B cell (primary cell): Measurements from ENCODE around the gene CSF1. TPM values are rescaled to one million over a fixed set of nuclear protein-coding genes. Genes with fewer than 3 reads are reported as not detected.

Experiments
- ATAC-seq: fragments of 200-7000 bp; cut with Tn5 transposase; one replicate; pipeline ENCODE4 v1.10.0; 2021; ENCODE audit warnings: low read depth, mild to moderate bottlenecking, moderate number of reproducible peaks, moderate library complexity
- CTCF ChIA-PET: fragments of 350-600 bp; sonication (Branson Sonifier 250); formaldehyde crosslinking; loops from one replicate; lab custom pipeline; 2021; ENCODE audit warnings: antibody characterized with exemption, inconsistent platforms; lab: Charles Lee
- POLR2A ChIA-PET: fragments of 350-600 bp; sonication (Branson Sonifier 250); formaldehyde crosslinking; loops from one replicate; lab custom pipeline; 2021; ENCODE audit warnings: antibody characterized with exemption; lab: Charles Lee
- DNase-seq: peaks from one replicate; pipeline ENCODE4 v3.0.0; 2013
- H2AFZ ChIP-seq: 2 replicates; pipeline ENCODE4 v1.6.1; 2012; ENCODE audit warnings: mild to moderate bottlenecking, low read depth, low read length; ENCODE audit not compliant: insufficient read depth, poor library complexity, severe bottlenecking
- H3K27ac ChIP-seq, 2 donors: 1 replicate in 1 of 2; 2 replicates in 1 of 2; pipeline ENCODE4 v1.5.1; 2012 to 2013; ENCODE audit warnings: low read length in 2 of 2, mild to moderate bottlenecking in 2 of 2, moderate library complexity in 1 of 2
- H3K27me3 ChIP-seq, 4 experiments: fragments of 200-600 bp in 1 of 4; sonication (generic) in 1 of 4; replicated peaks in 1 of 4; 1 replicate in 2 of 4; 2 replicates in 2 of 4; pipeline versions ENCODE4 v1.6.1 to v1.7.0; 2013 to 2016; ENCODE audit warnings: low read length in 3 of 4, mild to moderate bottlenecking in 2 of 4, mixed read lengths in 1 of 4, moderate library complexity in 1 of 4; ENCODE audit not compliant: insufficient read depth in 4 of 4, control insufficient read depth in 3 of 4; ENCODE audit errors: control extremely low read depth in 1 of 4
- H3K36me3 ChIP-seq, 2 experiments: replicated peaks in 1 of 2; 1 replicate in 1 of 2; 2 replicates in 1 of 2; pipeline versions ENCODE4 v1.6.1 to v1.7.1; 2013; ENCODE audit warnings: low read length in 1 of 2; ENCODE audit not compliant: insufficient read depth in 2 of 2, control insufficient read depth in 1 of 2; ENCODE audit errors: control extremely low read depth in 1 of 2, extremely low read depth in 1 of 2
- H3K4me1 ChIP-seq, 2 donors: fragments of 200-600 bp in 1 of 2; sonication (generic) in 1 of 2; 1 replicate in 1 of 2; 2 replicates in 1 of 2; pipeline versions ENCODE4 v1.5.1 to v1.6.1; 2013 to 2017; ENCODE audit warnings: low read length in 2 of 2; ENCODE audit not compliant: control insufficient read depth in 2 of 2, insufficient read depth in 2 of 2
- H3K4me2 ChIP-seq: replicated peaks from 2 replicates; pipeline ENCODE3; 2012; ENCODE audit warnings: mild to moderate bottlenecking, low read depth, low read length; ENCODE audit not compliant: poor library complexity, severe bottlenecking
- H3K4me3 ChIP-seq, 5 experiments: fragments of 200-600 bp in 1 of 5; sonication (generic) in 1 of 5; 1 replicate in 3 of 5; 2 replicates in 2 of 5; pipeline versions ENCODE4 v1.5.1 to v1.7.0; 2011 to 2016; ENCODE audit warnings: low read length in 4 of 5, mild to moderate bottlenecking in 4 of 5, low read depth in 2 of 5, control low read depth in 1 of 5, moderate library complexity in 1 of 5; ENCODE audit not compliant: insufficient read depth in 1 of 5; ENCODE audit errors: control extremely low read depth in 1 of 5, extremely low read depth in 1 of 5
- H3K79me2 ChIP-seq: fragments of 200-600 bp; sonication (generic); one replicate; pipeline ENCODE4 v1.6.0; 2016; ENCODE audit warnings: low read length; ENCODE audit not compliant: control insufficient read depth, insufficient read depth
- H3K9ac ChIP-seq: fragments of 200-600 bp; sonication (generic); 2 replicates; pipeline ENCODE4 v1.6.1; 2017; ENCODE audit warnings: mild to moderate bottlenecking, low read length, moderate library complexity
- H3K9me3 ChIP-seq, 3 donors: one replicate each; pipeline versions ENCODE4 v1.6.1 to v1.7.1; 2013; ENCODE audit warnings: low read length in 2 of 3; ENCODE audit not compliant: control insufficient read depth in 2 of 3, insufficient read depth in 1 of 3; ENCODE audit errors: control extremely low read depth in 1 of 3
- H4K20me1 ChIP-seq: 2 replicates; pipeline ENCODE4 v1.6.0; 2012; ENCODE audit warnings: mild to moderate bottlenecking, low read length; ENCODE audit not compliant: insufficient read depth, control insufficient read depth, poor library complexity, severe bottlenecking
- H3K27ac Mint-ChIP-seq: one replicate; pipeline ENCODE4 v1.8.0; 2021; ENCODE audit warnings: mixed read lengths
- H3K27me3 Mint-ChIP-seq: one replicate; pipeline ENCODE4 v1.8.0; 2021; ENCODE audit warnings: mixed read lengths
- H3K4me1 Mint-ChIP-seq: one replicate; pipeline ENCODE4 v1.8.0; 2021; ENCODE audit warnings: mixed read lengths
- H3K4me3 Mint-ChIP-seq: one replicate; pipeline ENCODE4 v1.8.0; 2021; ENCODE audit warnings: mixed read lengths
- H3K9me3 Mint-ChIP-seq: one replicate; pipeline ENCODE4 v1.8.0; 2022; ENCODE audit warnings: mixed read lengths; ENCODE audit not compliant: insufficient read depth
- EZH2 ChIP-seq: IDR thresholded peaks from 2 replicates; pipeline ENCODE4 v1.6.1; 2012; ENCODE audit warnings: borderline replicate concordance, low read depth, mild to moderate bottlenecking, moderate library complexity, low read length; ENCODE audit not compliant: insufficient read depth, poor library complexity, severe bottlenecking
- WGBS: methylation state at CpG from one replicate; pipeline ENCODE4 v1.1.5; 2013; ENCODE audit warnings: missing lambda C conversion rate; ENCODE audit not compliant: insufficient coverage; 5-methylcytosine and 5-hydroxymethylcytosine counted together
- intact Hi-C: fragments of 100-400 bp; cut with micrococcal nuclease; formaldehyde crosslinking; loops from one replicate; pipeline ENCODE4 v1.10.0; 2022
- polyA plus RNA-seq: library from polyadenylated mRNA; depleted of rRNA; stranded (reverse); fragments of >200 nt; gene quantifications from 2 replicates; pipeline ENCODE4 v1.2.3, GENCODE V29; 2012
- total RNA-seq, 2 donors: library from RNA; stranded (reverse); fragments of 120-200 nt in 1 of 2; gene quantifications; 1 replicate in 1 of 2; 2 replicates in 1 of 2; pipeline versions ENCODE4 v1.2.3 to v1.2.4, GENCODE V29; 2013 to 2022
- TF ChIP-seq, protein P1 (sequence below): fragments of 200-600 bp; IDR thresholded peaks from one replicate; pipeline ENCODE4 v1.8.0; 2022; ENCODE audit warnings: antibody characterized with exemption, mild to moderate bottlenecking

CSF1 gene
- total and polyA plus RNA-seq, 2 donors (not counting 1 experiment from before 2014, with no cell fraction given) = 0.55 to 4.2 TPM

DNA sequence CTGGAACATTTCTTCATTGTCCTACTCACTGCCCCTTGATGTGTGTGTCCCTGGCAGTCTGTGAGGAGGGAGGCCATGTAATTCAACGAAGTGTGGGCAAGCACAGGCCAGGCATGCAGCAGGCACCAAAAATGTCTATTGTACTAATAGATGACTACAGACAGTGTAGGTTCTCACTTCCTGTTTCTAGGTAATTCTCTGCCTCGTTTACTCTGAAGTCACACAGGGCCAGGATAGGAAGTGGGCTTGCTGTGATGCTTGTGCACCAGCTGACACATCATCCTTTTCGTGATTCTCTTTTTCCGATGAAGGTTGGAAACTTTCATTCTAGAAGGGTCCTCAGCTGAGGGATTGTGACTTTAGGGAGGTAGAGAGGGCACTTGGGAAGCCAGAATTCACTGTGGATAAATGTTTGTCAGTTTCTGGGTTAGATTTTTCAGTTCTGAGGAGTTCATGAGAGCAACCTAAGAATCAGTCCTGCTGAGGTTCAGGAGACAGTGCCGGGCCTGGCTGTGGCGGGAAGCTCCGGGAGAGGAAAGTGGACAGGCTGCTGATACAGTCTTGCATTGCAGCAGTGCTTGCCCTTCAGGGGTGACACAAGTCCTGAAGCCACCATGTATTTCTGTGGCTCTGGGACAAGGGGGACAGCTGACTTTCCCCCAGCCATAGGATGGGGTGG, 4.3 kb upstream of the CSF1 start:
- Histone ChIP-seq H3K9me3 (peaks cover 0 to 5% (median 0%) of the 10 kb centered on the region in 3 donors), H3K27ac (no peak overlapping the region), H3K4me1 (peaks cover 27 to 34% of the 10 kb centered on the region in 2 donors), H4K20me1 (peaks cover 10% of the 10 kb centered on the region), H3K4me2 (peak overlapping the region; percentile 55), H3K27me3 (peaks cover 0 to 69% (median 42%) of the 10 kb centered on the region in 4 experiments), H3K4me3 (peak overlapping the region in 2 of 5 experiments; percentile 17 to 19), H2AFZ (no peak overlapping the region), H3K79me2 (peaks cover 2% of the 10 kb centered on the region), H3K36me3 (no peaks in the 10 kb centered on the region), H3K9ac (no peak overlapping the region)
- Mint-ChIP-seq H3K27me3 (peaks cover 60% of the 10 kb centered on the region), H3K4me3 (peak overlapping the region; percentile 74), H3K9me3 (no peaks in the 10 kb centered on the region), H3K4me1 (peaks cover 45% of the 10 kb centered on the region), H3K27ac (peak overlapping the region; percentile 88)
- intact Hi-C loops = loop anchor here (1.0 to 5.0 kb wide), 5 partner anchors 19 to 1221 kb away; partner anchors contain the start of gene AHCYL1
- ChIA-PET POLR2A (interaction anchor here (0.9 kb wide), 1 partner anchor 19 kb away, joined by 3 read pairs; no protein-coding TSS in a partner anchor), CTCF (interaction anchor here (0.9 to 1.9 kb wide), 5 partner anchors 17 to 132 kb away, joined by 3 to 5 read pairs (median 3); partner anchors contain the start of gene AHCYL1)
- 25% methylated on average over 4 of the region's 7 CpGs for WGBS
- ATAC-seq = peak; percentile 89
- peak; percentile 84 for DNase-seq
- no peak for TF ChIP-seq EZH2
- TF ChIP-seq, protein P1, sequence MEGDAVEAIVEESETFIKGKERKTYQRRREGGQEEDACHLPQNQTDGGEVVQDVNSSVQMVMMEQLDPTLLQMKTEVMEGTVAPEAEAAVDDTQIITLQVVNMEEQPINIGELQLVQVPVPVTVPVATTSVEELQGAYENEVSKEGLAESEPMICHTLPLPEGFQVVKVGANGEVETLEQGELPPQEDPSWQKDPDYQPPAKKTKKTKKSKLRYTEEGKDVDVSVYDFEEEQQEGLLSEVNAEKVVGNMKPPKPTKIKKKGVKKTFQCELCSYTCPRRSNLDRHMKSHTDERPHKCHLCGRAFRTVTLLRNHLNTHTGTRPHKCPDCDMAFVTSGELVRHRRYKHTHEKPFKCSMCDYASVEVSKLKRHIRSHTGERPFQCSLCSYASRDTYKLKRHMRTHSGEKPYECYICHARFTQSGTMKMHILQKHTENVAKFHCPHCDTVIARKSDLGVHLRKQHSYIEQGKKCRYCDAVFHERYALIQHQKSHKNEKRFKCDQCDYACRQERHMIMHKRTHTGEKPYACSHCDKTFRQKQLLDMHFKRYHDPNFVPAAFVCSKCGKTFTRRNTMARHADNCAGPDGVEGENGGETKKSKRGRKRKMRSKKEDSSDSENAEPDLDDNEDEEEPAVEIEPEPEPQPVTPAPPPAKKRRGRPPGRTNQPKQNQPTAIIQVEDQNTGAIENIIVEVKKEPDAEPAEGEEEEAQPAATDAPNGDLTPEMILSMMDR = no peak

DNA sequence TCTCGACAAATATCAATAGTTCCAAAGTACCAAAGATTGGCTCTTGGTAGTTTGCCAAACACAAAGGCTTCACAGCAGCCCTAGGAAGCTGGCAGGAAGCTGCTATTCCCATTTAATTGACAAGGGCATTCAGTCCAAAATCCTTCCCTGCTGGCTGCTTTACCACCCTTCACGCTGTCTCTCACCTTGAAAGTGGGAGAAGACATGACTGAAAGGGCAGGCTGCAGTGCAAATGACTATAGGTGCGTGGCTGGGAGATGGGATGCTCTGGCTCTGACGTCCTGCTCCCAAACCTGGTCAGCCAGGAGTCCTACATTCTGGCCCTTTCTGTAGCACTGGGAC, 3.8 kb upstream of the CSF1 start:
- ChIA-PET POLR2A (interaction anchor here (0.9 kb wide), 1 partner anchor 20 kb away, joined by 3 read pairs; no protein-coding TSS in a partner anchor), CTCF (interaction anchor here (0.9 to 1.9 kb wide), 6 partner anchors 18 to 132 kb away, joined by 3 to 5 read pairs (median 3); partner anchors contain the start of gene AHCYL1)
- no peak overlapping the region for H2AFZ ChIP-seq
- no peak overlapping the region for H3K4me3 Mint-ChIP-seq
- H3K9me3 Mint-ChIP-seq = no peaks in the 10 kb centered on the region
- H3K4me1 ChIP-seq = peaks cover 31 to 39% of the 10 kb centered on the region in 2 donors
- ATAC-seq (no peak), DNase-seq (no peak)
- no peaks in the 10 kb centered on the region for H3K36me3 ChIP-seq
- peaks cover 0 to 69% (median 46%) of the 10 kb centered on the region in 4 experiments for H3K27me3 ChIP-seq
- H3K27me3 Mint-ChIP-seq = peaks cover 61% of the 10 kb centered on the region
- no peak overlapping the region for H3K4me3 ChIP-seq
- peaks cover 10% of the 10 kb centered on the region for H4K20me1 ChIP-seq
- H3K4me1 Mint-ChIP-seq = peaks cover 50% of the 10 kb centered on the region
- H3K9ac ChIP-seq = no peak overlapping the region
- no peak overlapping the region for H3K27ac Mint-ChIP-seq
- intact Hi-C loops = loop anchor here (1.0 to 5.0 kb wide), 5 partner anchors 20 to 1220 kb away; partner anchors contain the start of gene AHCYL1
- no peaks in the 10 kb centered on the region for H3K9me3 ChIP-seq
- peaks cover 3% of the 10 kb centered on the region for H3K79me2 ChIP-seq
- 86% methylated on average over 4 of the region's 4 CpGs for WGBS
- H3K27ac ChIP-seq = no peak overlapping the region
- peak overlapping the region; percentile 55 for H3K4me2 ChIP-seq
- TF ChIP-seq, protein P1 = no peak
- TF ChIP-seq EZH2 = no peak
